H1 (cell line): ENCODE results near the gene RBM42. TPM values are rescaled to one million over a fixed set of nuclear protein-coding genes. Genes with fewer than 3 reads are reported as not detected.

Source experiments
- CTCF ChIA-PET: fragments of 300-600 bp; sonication (Branson Sonifier 250); formaldehyde crosslinking; loops from one replicate; lab custom pipeline; 2021; ENCODE audit not compliant: partially characterized antibody; lab: Charles Lee
- POLR2A ChIA-PET: fragments of 300-600 bp; sonication (Branson Sonifier 250); formaldehyde crosslinking; loops from one replicate; lab custom pipeline; 2021; ENCODE audit warnings: inconsistent platforms; ENCODE audit not compliant: partially characterized antibody; lab: Charles Lee
- DNase-seq, 2 experiments: peaks; one replicate each; pipeline versions ENCODE4 v3.0.0 to v3.0.0-alpha.2; 2010 to 2022; ENCODE audit warnings: low spot score in 2 of 2, low read depth in 1 of 2, mixed read lengths in 1 of 2
- FAIRE-seq: peaks from 2 replicates; lab custom pipeline; 2011; peaks lifted over from hg19 to GRCh38; lab: Jason Lieb, UNC
- H2AFZ ChIP-seq: 2 replicates; pipeline ENCODE4 v1.8.1; 2012; ENCODE audit warnings: low read length, inconsistent platforms
- H2AK5ac ChIP-seq: 2 replicates; pipeline ENCODE4 v1.6.1; 2013; ENCODE audit warnings: low read depth, low read length
- H2BK120ac ChIP-seq: replicated peaks from 2 replicates; pipeline ENCODE3; 2013; ENCODE audit warnings: low read depth, low read length, inconsistent platforms
- H2BK12ac ChIP-seq: 2 replicates; pipeline ENCODE4 v1.6.1; 2013; ENCODE audit warnings: low read depth, low read length
- H2BK15ac ChIP-seq: 2 replicates; pipeline ENCODE4 v1.6.1; 2013; ENCODE audit warnings: low read length
- H2BK20ac ChIP-seq: 2 replicates; pipeline ENCODE4 v1.6.1; 2013; ENCODE audit warnings: low read length
- H2BK5ac ChIP-seq: 2 replicates; pipeline ENCODE4 v1.6.1; 2013; ENCODE audit warnings: low read depth, low read length
- H3K14ac ChIP-seq: 2 replicates; pipeline ENCODE4 v1.6.1; 2013; ENCODE audit warnings: inconsistent platforms; ENCODE audit not compliant: insufficient read length
- H3K18ac ChIP-seq: 2 replicates; pipeline ENCODE4 v1.6.1; 2013; ENCODE audit warnings: low read length; ENCODE audit errors: extremely low read depth
- H3K23ac ChIP-seq: 2 replicates; pipeline ENCODE4 v1.6.1; 2013; ENCODE audit warnings: inconsistent platforms; ENCODE audit not compliant: insufficient read length
- H3K23me2 ChIP-seq: 2 replicates; pipeline ENCODE4 v1.6.1; 2013; ENCODE audit warnings: low read depth, low read length
- H3K27ac ChIP-seq: 2 replicates; pipeline ENCODE4 v1.6.1; 2011; ENCODE audit warnings: low read depth, low read length, inconsistent platforms
- H3K27me3 ChIP-seq, 4 experiments: replicated peaks in 1 of 4; 1 replicate in 1 of 4; 2 replicates in 3 of 4; pipeline versions ENCODE4 v1.6.1 to v1.8.1; 2011 to 2013; ENCODE audit warnings: low read length in 3 of 4, mild to moderate bottlenecking in 3 of 4, inconsistent platforms in 2 of 4, mixed read lengths in 2 of 4, moderate library complexity in 1 of 4; ENCODE audit not compliant: control insufficient read depth in 3 of 4, insufficient read depth in 3 of 4; ENCODE audit errors: extremely low read depth in 1 of 4
- H3K36me3 ChIP-seq, 4 experiments: 2 replicates each; pipeline versions ENCODE4 v1.6.1 to v1.8.1; 2011 to 2013; ENCODE audit warnings: mild to moderate bottlenecking in 4 of 4, low read length in 3 of 4, moderate library complexity in 2 of 4, control low read depth in 1 of 4, inconsistent platforms in 1 of 4; ENCODE audit not compliant: insufficient read depth in 4 of 4, control insufficient read depth in 2 of 4
- H3K4ac ChIP-seq: replicated peaks from 2 replicates; pipeline ENCODE3; 2013; ENCODE audit warnings: low read length, low read depth, mixed read lengths, inconsistent platforms; ENCODE audit not compliant: insufficient read length
- H3K4me1 ChIP-seq, 4 experiments: replicated peaks in 1 of 4; 1 replicate in 1 of 4; 2 replicates in 3 of 4; pipeline versions ENCODE4 v1.6.1 to v1.8.1; 2011 to 2013; ENCODE audit warnings: low read length in 3 of 4, inconsistent platforms in 2 of 4, mixed read lengths in 1 of 4; ENCODE audit not compliant: insufficient read depth in 4 of 4, control insufficient read depth in 3 of 4
- H3K4me2 ChIP-seq, 2 experiments: 2 replicates each; pipeline versions ENCODE4 v1.6.1 to v1.8.1; 2011 to 2013; ENCODE audit warnings: low read depth in 2 of 2, low read length in 2 of 2, control low read depth in 1 of 2, inconsistent platforms in 1 of 2, mild to moderate bottlenecking in 1 of 2; ENCODE audit not compliant: insufficient read depth in 1 of 2
- H3K4me3 ChIP-seq, 4 experiments: fragments of 200-600, 300-600 bp in 1 of 4; sonication (generic), shearing (Covaris generic), sonication (Bioruptor Twin) in 1 of 4; 2 replicates each; pipeline versions ENCODE4 v1.5.1 to v1.8.1; 2011 to 2016; ENCODE audit warnings: low read length in 4 of 4, low read depth in 3 of 4, control low read depth in 2 of 4, inconsistent platforms in 2 of 4, mild to moderate bottlenecking in 2 of 4, mixed read lengths in 1 of 4, moderate library complexity in 1 of 4; ENCODE audit not compliant: insufficient read depth in 2 of 4; ENCODE audit errors: extremely low read depth in 1 of 4
- H3K56ac ChIP-seq: replicated peaks from 2 replicates; pipeline ENCODE3; 2013; ENCODE audit warnings: low read depth, mild to moderate bottlenecking, mixed read lengths, low read length, inconsistent platforms; ENCODE audit not compliant: insufficient read length
- H3K79me1 ChIP-seq: 2 replicates; pipeline ENCODE4 v1.6.1; 2013; ENCODE audit warnings: low read depth, low read length, control low read depth
- H3K79me2 ChIP-seq, 2 experiments: 2 replicates each; pipeline versions ENCODE4 v1.6.1 to v1.8.1; 2012 to 2013; ENCODE audit warnings: low read length in 2 of 2, mild to moderate bottlenecking in 2 of 2, inconsistent platforms in 1 of 2; ENCODE audit not compliant: insufficient read depth in 2 of 2, control insufficient read depth in 1 of 2
- H3K9ac ChIP-seq, 4 experiments: replicated peaks in 1 of 4; 1 replicate in 1 of 4; 2 replicates in 3 of 4; pipeline versions ENCODE4 v1.6.1 to v1.8.1; 2011 to 2013; ENCODE audit warnings: low read depth in 3 of 4, low read length in 3 of 4, control low read depth in 2 of 4, mild to moderate bottlenecking in 2 of 4, moderate library complexity in 2 of 4, inconsistent platforms in 1 of 4; ENCODE audit errors: extremely low read depth in 1 of 4
- H3K9me3 ChIP-seq, 2 experiments: 2 replicates each; pipeline versions ENCODE4 v1.6.1 to v1.8.1; 2012 to 2013; ENCODE audit warnings: mild to moderate bottlenecking in 2 of 2, moderate library complexity in 2 of 2, control low read depth in 1 of 2, inconsistent platforms in 1 of 2, low read depth in 1 of 2, low read length in 1 of 2, mixed read lengths in 1 of 2; ENCODE audit not compliant: insufficient read depth in 2 of 2
- H4K20me1 ChIP-seq, 2 experiments: replicated peaks in 1 of 2; 2 replicates each; pipeline versions ENCODE3 to v1.8.1; 2011 to 2013; ENCODE audit warnings: inconsistent platforms in 2 of 2, low read length in 2 of 2, mild to moderate bottlenecking in 1 of 2; ENCODE audit not compliant: insufficient read depth in 2 of 2, control insufficient read depth in 1 of 2
- H4K5ac ChIP-seq: 2 replicates; pipeline ENCODE4 v1.6.1; 2013; ENCODE audit warnings: low read length, low read depth, mixed read lengths, inconsistent platforms; ENCODE audit not compliant: insufficient read length
- H4K8ac ChIP-seq: 2 replicates; pipeline ENCODE4 v1.8.0; 2013; ENCODE audit warnings: mild to moderate bottlenecking, moderate library complexity, low read length, inconsistent platforms; ENCODE audit not compliant: insufficient read depth; ENCODE audit errors: extremely low read depth
- H4K91ac ChIP-seq: replicated peaks from 2 replicates; pipeline ENCODE3; 2013; ENCODE audit warnings: low read length, mixed read lengths, inconsistent platforms; ENCODE audit not compliant: insufficient read length
- ASH2L ChIP-seq: fragments of 200-600, 300-600 bp; sonication (generic); IDR thresholded peaks from one replicate; pipeline ENCODE4 v1.7.1; 2017; ENCODE audit warnings: low read length
- BCL11A ChIP-seq, 2 experiments: IDR thresholded peaks; one replicate each; pipeline ENCODE4 v1.6.1; 2011; ENCODE audit warnings: low read depth in 2 of 2, low read length in 2 of 2, mild to moderate bottlenecking in 2 of 2
- CHD2 ChIP-seq: IDR thresholded peaks from 2 replicates; pipeline ENCODE4 v1.6.1; 2012; ENCODE audit warnings: low read length, improper control_type of control experiment
- EGR1 ChIP-seq: IDR thresholded peaks from 2 replicates; pipeline ENCODE4 v1.6.1; 2011; ENCODE audit warnings: low read depth, low read length, borderline replicate concordance
- FOSL1 ChIP-seq: IDR thresholded peaks from 2 replicates; pipeline ENCODE4 v1.6.1; 2011; ENCODE audit warnings: mild to moderate bottlenecking, low read depth, low read length, moderate library complexity; ENCODE audit not compliant: insufficient read depth
- HDAC6 ChIP-seq: IDR thresholded peaks from one replicate; pipeline ENCODE4 v1.7.1; 2012; ENCODE audit warnings: low read depth, mild to moderate bottlenecking, inconsistent platforms, low read length, moderate library complexity
- JUND ChIP-seq: IDR thresholded peaks from 2 replicates; pipeline ENCODE4 v1.6.1; 2011; ENCODE audit warnings: mild to moderate bottlenecking, improper control_type of control experiment, low read length
- NRF1 ChIP-seq: IDR thresholded peaks from 2 replicates; pipeline ENCODE4 v1.6.1; 2011; ENCODE audit warnings: mild to moderate bottlenecking, low read depth, low read length, improper control_type of control experiment
- RNF2 ChIP-seq: fragments of 200-900, 300-1000 bp; sonication (generic); IDR thresholded peaks from 2 replicates; pipeline ENCODE4 v1.7.1; 2016; ENCODE audit warnings: borderline replicate concordance, low read depth, mild to moderate bottlenecking, antibody characterized with exemption, low read length; ENCODE audit not compliant: poor library complexity, severe bottlenecking; ENCODE audit errors: missing control alignments
- SIRT6 ChIP-seq: IDR thresholded peaks from one replicate; pipeline ENCODE4 v1.7.1; 2012; ENCODE audit warnings: low read length, inconsistent platforms
- SIX5 ChIP-seq: IDR thresholded peaks from 2 replicates; pipeline ENCODE4 v1.6.1; 2011; ENCODE audit warnings: mild to moderate bottlenecking, low read depth, low read length
- SP4 ChIP-seq: IDR thresholded peaks from 2 replicates; pipeline ENCODE4 v1.6.1; 2012; ENCODE audit warnings: low read length, inconsistent platforms
- SUZ12 ChIP-seq: fragments of 200-600 bp; sonication (generic); IDR thresholded peaks from 2 replicates; pipeline ENCODE4 v1.6.1; 2012; ENCODE audit warnings: mild to moderate bottlenecking, inconsistent platforms, low read length, moderate library complexity, mixed read lengths
- TAF1 ChIP-seq: IDR thresholded peaks from 2 replicates; pipeline ENCODE4 v1.6.1; 2011; ENCODE audit warnings: mild to moderate bottlenecking, low read depth, low read length
- TCF12 ChIP-seq: IDR thresholded peaks from 2 replicates; pipeline ENCODE4 v1.6.1; 2011; ENCODE audit warnings: low read depth, mild to moderate bottlenecking, low read length
- WGBS, 2 experiments: shearing (Covaris generic) in 1 of 2; methylation state at CpG; one replicate each; pipeline versions ENCODE4 v1.1.6 to v1.1.7; 2013 to 2015; ENCODE audit warnings: low lambda C conversion rate in 2 of 2, mixed read lengths in 2 of 2, inconsistent platforms in 1 of 2, low coverage in 1 of 2, missing lambda C conversion rate in 1 of 2; ENCODE audit not compliant: insufficient replicate concordance in 2 of 2, insufficient coverage in 1 of 2, insufficient read length in 1 of 2; ENCODE audit errors: extremely low coverage in 1 of 2, missing lambda C conversion rate in 1 of 2; 5-methylcytosine and 5-hydroxymethylcytosine counted together
- polyA plus RNA-seq, 7 experiments: library from polyadenylated mRNA; depleted of rRNA in 3 of 7; stranded (reverse) in 5 of 7; unstranded in 2 of 7; fragments of >200 nt in 5 of 7; fragments of 200-250 nt in 2 of 7; gene quantifications; 1 replicate in 5 of 7; 2 replicates in 1 of 7; 4 replicates in 1 of 7; pipeline versions ENCODE4 v1.2.1 to v1.2.3, GENCODE V29; 2011 to 2013; ENCODE audit warnings: missing spikeins in 2 of 7, mixed read lengths in 2 of 7
- total RNA-seq: library from RNA; stranded (reverse); fragmentation: NEBNext Ultra II Directional; extraction: Animal tissue kit (Norgen Biotek cat#: 25700); gene quantifications from 2 replicates; pipeline ENCODE4 v1.2.1, GENCODE V29; 2021

RBM42 gene
- total and polyA plus RNA-seq, 2 of the 8 experiments (the other 6 are each of a cell fraction or from before 2014, with no cell fraction given), result 59.8 to 80.8 TPM

GRCh38 chr19:35619290-35619923, 9.4 kb upstream of the RBM42 start:
- FAIRE-seq (no peak), DNase-seq (no peak)
- Histone ChIP-seq H3K4ac (no peak overlapping the region), H3K4me3 (no peak overlapping the region), H4K8ac (no peak overlapping the region), H3K27me3 (no peaks in the 10 kb centered on the region), H2BK5ac (no peak overlapping the region), H3K4me1 (no peaks in the 10 kb centered on the region), H3K14ac (no peak overlapping the region), H3K9ac (no peak overlapping the region), H3K79me1 (no peaks in the 10 kb centered on the region), H4K5ac (no peak overlapping the region), H3K23ac (no peak overlapping the region), H4K91ac (no peak overlapping the region), H3K18ac (no peak overlapping the region), H2BK120ac (no peak overlapping the region), H3K56ac (no peak overlapping the region), H4K20me1 (peaks cover 0 to 5% of the 10 kb centered on the region in 2 experiments), H3K36me3 (peaks cover 4 to 15% (median 8%) of the 10 kb centered on the region in 4 experiments; a peak in 5 of 8 replicates), H2BK15ac (no peak overlapping the region), H2AFZ (no peak overlapping the region), H3K27ac (no peak overlapping the region), H2AK5ac (no peak overlapping the region), H3K4me2 (no peak overlapping the region), H2BK12ac (no peak overlapping the region), H3K9me3 (no peaks in the 10 kb centered on the region), H3K79me2 (no peaks in the 10 kb centered on the region), H3K23me2 (no peaks in the 10 kb centered on the region), H2BK20ac (no peak overlapping the region)
- CTCF ChIA-PET, result interaction anchor here (0.9 to 1.0 kb wide), 2 partner anchors 54 to 67 kb away, joined by 3 read pairs; no protein-coding TSS in a partner anchor
- WGBS, 2 experiments, result 93% methylated on average over 12 of the region's 12 CpGs; no CpG with 5 or more reads in 1 of the 2 experiments
- POLR2A ChIA-PET, result interaction anchor here (0.7 to 1.7 kb wide), 5 partner anchors 12 to 64 kb away, joined by 3 to 6 read pairs (median 5); partner anchors contain the start of gene COX6B1
- TF ChIP-seq SUZ12 (no peak), SIRT6 (no peak), ASH2L (no peak), SP4 (no peak), TAF1 (no peak), CHD2 (no peak), RNF2 (no peak), HDAC6 (no peak), JUND (no peak), EGR1 (no peak), BCL11A (IDR thresholded peaks at IDR 0.05; ENCODE audit: low read depth in 2 of 2, low read length in 2 of 2) (no peak), NRF1 (no peak), TCF12 (no peak), SIX5 (no peak), FOSL1 (no peak)
